Stimulated activated CD4-positive, alpha-beta T cell treated with anti-CD3 and anti-CD28 coated beads, Interleukin-2, amount 100 ng/mL, for 4 hours (primary cell): Measurements from ENCODE around the gene GALNT2.

Source experiments
- DNase-seq: peaks from one replicate; pipeline ENCODE4 v3.0.0-alpha.2; 2020; ENCODE audit warnings: low read depth

Gene GALNT2

GRCh38 chr1:230278871-230279582 is 212.0 kb downstream of the GALNT2 start:
- DNase-seq, result no peak

GRCh38 chr1:230279583-230279945 is 212.5 kb downstream of the GALNT2 start:
- no peak for DNase-seq

GRCh38 chr1:230280054-230280795 is 213.2 kb downstream of the GALNT2 start:
- no peak for DNase-seq

DNA sequence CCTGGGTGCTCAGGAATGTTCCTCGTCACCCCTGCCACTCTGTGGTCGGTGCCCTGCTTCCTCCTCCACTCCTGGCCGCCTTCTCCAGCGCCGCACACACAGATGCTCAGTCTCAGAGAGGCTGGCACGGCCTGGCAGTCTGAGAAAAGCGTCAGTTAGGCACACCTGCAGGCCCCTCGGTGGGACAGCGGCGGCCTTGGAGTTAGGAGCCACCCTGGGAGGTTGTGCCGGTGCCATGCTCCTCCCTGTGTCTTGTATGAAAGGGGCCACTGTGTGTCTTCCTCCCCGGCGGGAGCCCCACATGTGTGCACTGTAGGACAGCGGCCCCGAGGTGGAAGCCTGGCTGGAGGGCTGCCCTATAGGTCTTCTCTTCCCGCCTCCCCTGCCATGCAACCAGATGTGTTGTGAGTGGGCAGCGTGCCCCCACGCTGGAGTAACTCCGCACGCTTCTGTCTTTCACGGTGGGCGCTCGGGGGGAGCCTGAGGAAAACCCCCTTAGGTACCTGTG is 213.9 kb downstream of the GALNT2 start:
- DNase-seq, result no peak

GRCh38 chr1:230281556-230281955 is 214.5 kb downstream of the GALNT2 start:
- no peak for DNase-seq

GRCh38 chr1:230282157-230282556 is 215.1 kb downstream of the GALNT2 start:
- no peak for DNase-seq

DNA sequence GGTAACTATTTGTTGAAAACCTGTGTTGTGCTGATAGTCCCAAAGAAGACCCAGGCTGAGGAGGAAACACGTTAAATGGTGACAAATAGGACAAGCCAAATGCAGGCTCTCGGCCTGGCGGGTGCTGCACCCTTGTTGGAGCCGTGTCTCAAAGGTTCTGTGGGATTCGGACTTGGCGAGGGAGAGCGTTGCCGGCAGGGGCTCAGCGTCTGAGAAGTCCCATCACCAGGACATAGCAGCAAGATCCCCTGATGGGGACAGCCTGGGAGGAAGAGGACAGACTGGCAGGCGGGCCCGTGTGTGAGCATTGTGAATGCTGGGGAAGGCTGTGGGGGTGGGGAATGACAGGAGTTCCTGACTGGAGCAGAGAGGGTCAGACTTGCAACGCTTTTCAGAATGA is 216.6 kb downstream of the GALNT2 start:
- no peak for DNase-seq

DNA sequence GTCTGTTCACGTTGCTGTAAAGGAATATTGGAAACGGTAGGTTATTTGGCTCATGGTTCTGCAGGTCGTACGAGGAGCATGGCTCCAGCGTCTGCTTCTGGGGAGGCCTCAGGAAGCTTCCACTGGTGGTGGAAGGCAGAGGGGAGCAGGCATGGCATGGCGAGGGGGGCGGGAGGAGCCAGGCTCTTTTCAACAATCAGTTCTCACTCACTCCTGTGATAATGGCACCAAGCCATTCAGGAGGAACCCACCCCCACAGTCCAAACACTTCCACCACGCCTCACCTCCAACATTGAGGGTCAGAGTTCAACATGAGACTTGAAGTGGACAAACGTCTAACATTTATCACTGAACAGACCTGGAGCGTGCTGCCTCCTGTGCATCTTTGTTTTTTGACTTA is 217.9 kb downstream of the GALNT2 start:
- DNase-seq, result no peak

GRCh38 chr1:230285351-230285750 is 218.3 kb downstream of the GALNT2 start:
- no peak for DNase-seq

DNA sequence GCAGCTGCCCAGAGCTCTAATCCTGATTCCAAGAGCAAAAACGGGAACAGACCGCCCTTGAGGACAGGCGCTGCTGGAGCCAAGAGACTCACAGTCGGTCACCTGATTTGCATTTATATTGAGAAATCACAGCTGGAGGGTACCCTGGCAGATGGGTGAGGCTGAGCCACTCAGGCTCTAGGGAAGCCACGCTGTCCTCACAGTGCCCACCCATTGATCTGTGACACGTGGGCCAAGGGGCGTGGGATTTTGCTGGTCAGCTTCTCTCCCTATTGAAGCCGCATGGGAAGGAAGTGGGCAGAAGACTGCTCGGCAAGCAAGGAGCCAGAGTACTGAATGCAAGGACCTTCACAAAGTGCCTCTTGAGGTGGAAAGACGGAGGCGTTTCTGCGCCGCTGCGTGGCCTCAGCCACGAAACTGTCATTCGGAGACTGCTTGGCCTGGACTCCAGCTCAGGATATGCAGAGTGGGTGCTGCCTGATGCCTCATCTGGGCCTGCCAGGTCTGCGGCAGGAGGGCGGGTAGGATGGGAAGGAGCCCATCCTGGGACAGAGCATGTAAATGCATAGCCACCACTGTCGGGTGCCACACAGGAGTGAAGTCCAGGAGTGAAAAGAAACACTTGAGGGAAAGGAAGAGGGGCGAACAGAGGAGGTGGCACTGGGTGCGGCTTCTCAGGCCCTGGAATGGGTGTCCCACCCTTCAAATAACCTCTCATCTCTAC is 219.3 kb downstream of the GALNT2 start:
- DNase-seq, result no peak

DNA sequence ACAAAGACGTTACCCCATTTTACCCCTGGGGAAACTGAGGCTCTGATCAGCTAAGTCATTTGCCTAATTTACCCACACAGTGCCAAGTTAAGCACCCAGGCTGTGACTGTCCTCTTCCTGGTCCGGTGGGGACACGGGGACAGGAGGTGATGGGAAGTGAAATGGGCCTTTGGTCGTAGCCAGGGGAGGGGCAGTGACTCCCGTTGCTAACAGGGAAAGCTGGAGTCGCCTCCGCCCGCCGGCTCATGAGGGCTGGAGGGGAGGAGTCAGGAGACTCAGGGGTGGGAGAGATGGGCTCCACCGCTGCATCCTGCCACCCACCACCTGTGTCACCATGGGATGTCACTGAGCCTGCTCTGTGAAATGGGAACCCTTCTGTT is 219.8 kb downstream of the GALNT2 start:
- no peak for DNase-seq

GRCh38 chr1:230287674-230288315 is 220.8 kb downstream of the GALNT2 start:
- DNase-seq, result no peak

DNA sequence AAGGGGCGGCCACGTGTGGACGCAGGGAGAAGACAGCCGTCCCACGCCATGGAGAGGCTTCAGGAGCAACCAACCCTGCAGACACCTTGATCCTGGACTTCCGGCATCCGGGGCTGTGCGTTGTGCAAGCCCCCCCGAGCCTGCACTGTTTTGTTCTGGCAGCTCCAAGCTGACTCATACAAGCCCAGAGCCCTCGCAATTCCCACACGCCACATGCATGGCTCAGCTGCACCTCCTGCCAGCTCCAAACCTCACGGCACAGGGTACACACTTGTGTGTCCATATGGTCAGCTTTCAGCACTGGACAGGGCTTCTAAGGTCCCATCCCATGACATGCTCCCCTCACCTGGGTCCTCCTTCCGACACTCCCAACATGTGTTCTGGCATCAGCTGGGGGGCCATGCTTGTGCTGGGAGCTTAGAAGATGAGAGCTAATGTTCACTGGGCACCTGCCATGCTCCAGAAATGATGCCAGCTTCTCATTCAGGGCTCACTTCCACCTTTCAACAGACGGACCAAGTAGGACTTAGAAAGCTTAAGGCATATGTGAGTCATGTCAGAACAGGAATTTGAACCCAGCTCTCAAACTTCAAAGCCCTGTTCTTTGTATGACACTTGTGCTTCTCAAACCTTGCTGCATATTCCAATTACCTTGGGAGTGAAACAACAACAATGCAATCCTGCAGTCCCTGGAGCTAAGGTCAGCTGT is 221.8 kb downstream of the GALNT2 start:
- no peak for DNase-seq

GRCh38 chr1:230289350-230289644 is 222.3 kb downstream of the GALNT2 start:
- no peak for DNase-seq

DNA sequence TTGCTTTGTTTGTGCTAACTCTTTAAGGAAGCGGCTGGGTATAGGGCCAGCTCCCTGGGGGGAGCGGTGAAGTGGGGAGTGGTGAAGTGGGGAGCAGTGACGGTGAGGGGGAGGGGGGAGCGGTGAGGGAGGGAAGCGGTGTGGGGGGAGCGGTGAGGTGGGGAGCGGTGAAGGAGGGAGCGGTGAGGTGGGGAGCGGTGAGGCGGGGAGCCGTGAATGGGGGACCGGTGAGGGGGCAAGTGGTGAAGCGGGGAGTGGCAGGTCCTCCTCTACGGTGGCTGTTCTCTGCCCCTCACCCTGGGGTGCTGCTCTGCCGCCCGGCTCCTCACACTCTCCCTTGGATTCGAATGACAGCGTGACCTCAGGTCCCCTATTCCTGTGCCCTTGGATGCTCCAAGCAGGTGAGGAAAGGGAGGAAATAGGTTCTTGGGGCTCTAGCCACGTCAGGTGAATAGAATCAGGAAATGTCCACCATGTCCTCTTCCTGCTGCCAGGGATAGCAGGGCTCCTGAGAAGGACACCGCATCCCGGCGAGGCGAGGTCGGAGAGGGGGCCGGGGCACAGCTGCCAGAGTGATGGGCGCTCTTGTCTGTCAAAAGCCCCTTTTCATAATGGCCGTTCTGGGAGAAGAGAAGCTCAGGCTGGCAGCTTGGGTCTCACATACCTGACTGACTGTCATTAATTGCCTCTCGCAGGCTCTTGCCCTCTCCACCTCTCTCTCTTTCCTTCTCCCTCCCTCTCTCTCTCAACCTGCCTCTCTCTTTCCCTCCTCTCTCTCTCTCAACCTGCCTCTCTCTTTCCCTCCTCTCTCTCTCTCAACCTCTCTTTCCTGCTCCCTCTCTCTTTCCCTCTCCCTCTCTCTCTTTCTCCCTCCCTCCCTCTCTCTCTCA is 224.9 kb downstream of the GALNT2 start:
- no peak for DNase-seq

DNA sequence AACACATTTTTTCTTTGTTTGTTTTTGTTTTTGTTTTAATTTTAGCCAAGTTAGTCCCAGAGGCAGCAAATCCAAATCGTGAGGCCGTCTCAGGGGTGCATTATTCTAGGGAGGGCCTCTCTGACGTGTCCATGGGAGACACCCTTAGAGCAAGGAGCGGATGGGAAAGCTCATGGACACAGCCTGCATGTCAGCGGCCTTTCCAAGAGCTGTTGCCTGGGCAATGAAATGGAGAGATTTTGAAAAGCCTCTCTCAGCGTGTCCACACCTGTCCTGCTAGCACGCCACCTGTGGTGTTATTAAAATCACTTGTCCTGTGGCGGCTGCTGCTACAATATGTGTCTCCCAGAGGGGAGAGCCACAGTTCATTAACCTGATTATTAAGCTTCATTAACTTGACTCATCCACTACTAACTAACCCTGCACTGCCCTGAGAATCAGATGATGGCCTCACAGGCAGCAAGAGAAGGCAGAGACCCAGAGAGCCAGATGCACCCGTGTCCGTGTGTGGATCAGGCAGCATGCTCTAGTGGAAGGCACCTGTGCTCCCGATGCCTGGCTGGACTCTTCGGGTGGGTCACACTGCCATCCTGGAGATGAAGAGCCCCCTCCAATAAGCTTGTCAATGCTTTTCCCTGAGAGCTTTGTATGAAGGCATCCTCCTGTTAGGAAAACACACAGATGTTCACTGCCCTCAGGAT is 225.8 kb downstream of the GALNT2 start:
- no peak for DNase-seq

DNA sequence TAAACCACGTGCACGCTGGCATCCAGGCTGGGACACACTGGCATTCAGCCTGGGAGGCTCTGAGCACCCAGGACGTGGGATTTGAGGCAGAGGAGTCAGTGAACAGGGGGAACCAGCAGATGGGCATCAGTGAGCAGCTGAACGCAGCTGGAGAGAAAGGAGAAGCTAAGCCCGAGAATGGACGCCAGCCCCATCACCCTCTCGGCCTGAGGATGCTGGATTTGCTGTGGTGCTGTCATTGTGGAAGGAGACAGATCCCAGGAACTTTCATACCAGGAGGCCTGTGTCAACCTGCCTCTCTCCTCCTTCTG is 226.3 kb downstream of the GALNT2 start:
- DNase-seq, result no peak

- no peak for DNase-seq
Measured at GRCh38 chr1:230295367-230295766, 228.3 kb downstream of the GALNT2 start.

DNA sequence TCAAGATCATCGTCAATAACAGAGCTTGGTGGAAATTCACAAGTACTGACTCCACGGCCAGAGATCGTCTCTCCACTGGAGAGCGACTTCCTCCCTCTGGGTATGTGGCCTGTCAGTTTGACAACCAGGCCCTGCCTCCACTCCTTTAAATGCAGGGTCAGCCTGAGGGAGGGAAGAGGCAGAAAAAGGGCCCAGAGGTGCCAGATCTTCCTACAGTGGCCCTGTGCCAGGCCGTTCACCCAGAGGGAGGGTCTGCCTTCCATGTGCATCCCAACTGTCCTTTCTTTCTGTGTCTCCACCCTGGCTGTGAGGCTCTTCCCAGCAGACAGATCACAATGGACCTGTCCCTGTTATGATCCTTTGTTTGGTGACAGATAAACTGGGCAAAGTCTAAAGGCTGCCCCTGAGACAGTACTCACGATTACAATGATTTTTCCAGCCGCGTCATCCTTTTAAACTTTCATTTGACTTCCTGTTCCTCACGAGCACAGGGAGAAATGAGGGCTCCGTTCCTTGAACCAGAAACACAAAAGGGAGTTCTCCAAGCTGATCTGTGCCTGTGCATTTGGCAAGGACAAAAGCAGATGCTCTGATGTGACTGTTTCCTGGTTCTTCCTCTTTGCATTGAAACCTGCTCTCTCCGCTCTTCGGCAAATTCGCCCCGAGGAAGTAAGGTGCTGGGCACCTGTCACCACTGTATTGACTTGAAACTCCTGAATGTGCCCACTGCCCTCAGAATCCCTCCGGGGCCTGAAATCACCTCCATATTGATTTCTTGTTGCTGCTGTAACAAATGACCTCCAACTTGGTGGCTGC is 232.4 kb downstream of the GALNT2 start:
- DNase-seq, result no peak
